Stimulated activated CD4-positive, alpha-beta T cell treated with anti-CD3 and anti-CD28 coated beads, Interleukin-2, amount 100 ng/mL, for 48 hours (primary cell): ENCODE data around the gene THBS4.

Source experiments
- DNase-seq, 2 donors: peaks; one replicate each; pipeline ENCODE4 v3.0.0-alpha.2; 2020

The THBS4 gene

DNA sequence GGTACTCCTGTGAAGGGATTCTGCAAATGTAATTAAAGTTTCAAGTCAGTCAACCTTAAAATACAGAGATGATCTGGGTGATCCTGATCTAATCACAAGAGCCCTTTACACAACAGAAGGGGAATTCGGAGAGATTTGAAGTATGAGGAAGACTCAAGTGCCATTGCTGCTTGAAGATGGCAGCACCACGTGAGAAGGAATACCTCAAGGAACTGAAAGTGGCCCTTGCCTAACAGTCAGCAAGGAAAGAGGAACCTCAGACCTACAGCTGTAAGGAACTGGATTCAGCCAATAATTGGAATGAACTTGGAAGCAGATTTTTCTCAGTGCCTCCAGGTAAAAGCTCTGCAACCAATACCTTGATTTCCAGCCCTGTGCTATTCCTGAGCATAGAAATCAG, 87.4 kb downstream of the THBS4 start:
- DNase-seq, result no peak

DNA sequence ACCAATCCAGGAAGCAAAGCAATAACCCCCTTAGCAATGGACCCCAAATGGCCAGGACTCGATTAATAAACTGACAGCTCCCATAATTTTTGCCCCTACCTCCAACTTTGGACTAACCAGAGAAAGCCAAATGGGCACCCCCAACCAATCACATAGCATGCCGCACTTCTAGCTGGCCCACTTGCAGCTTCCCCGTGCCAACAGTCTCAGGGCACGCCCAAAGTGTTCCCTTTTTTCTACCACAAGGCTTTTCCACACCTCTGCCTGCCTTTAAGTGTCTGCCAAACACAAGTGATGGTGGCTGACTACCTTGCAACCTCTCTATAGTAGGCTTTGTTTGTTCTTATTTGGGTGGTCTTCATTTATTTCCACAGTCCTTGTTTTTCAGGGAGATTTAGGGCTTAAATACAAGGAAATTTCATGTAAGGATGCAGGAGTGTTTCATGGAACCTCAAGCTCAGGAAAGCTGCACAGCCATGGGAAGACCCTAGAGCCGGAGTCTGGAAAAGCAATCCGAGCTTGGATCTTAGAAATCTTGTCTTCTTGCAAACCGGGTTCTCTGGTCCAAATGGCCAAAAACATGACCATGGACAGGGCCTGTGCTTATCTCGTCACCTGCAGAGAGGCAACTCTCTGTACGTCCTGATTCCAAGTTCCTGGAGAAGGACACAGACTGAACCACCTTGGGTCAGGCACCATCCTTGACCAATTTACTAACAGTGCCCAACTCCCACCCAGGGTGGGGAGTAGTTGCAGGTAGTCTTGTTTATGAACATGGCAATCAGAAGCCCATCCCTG, 89.2 kb downstream of the THBS4 start:
- no peak for DNase-seq

DNA sequence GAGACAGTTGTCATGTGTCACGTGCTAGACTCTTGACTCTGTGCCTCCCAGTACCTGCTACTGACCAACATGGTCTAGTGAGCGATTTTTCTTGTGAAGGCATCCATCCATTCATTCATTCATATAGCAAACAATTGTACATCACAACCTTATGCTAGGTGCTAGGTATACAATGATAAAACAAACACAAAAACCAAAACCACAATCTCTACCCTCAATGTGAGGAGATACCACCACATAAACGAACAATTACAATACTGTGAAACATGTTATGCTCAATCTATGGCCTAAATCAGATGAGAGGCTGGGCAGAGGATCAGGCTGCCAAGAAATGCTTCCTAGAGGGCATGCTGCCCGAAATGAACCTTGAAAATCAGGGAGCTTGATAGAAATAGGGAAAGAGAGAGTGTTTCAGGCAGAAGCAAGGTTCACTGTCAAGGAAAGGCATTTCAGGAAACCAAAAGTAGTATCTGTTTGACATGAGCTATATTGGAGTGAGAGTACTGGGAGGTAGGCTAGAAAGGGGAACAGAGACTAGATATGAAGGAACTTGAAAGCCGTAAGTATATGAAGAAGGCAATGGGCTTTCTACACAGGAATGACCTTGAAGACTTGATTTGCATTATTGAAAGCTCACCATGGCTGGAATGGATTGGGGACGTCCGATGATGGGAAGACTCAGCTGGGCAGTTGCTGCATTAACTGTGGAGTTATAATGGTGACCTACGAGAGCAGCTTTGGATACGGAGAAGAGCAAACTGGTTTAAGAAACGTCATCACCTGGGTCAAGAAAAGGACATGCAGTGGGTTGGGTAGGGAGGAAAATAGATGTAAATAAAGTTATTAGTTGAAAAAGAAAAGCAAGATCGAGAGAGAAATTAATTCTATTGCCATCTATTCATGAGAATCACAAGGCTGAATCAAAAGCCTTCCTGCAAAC, 90.1 kb downstream of the THBS4 start:
- peak in 1 of 2 donors; percentile 10 for DNase-seq

DNA sequence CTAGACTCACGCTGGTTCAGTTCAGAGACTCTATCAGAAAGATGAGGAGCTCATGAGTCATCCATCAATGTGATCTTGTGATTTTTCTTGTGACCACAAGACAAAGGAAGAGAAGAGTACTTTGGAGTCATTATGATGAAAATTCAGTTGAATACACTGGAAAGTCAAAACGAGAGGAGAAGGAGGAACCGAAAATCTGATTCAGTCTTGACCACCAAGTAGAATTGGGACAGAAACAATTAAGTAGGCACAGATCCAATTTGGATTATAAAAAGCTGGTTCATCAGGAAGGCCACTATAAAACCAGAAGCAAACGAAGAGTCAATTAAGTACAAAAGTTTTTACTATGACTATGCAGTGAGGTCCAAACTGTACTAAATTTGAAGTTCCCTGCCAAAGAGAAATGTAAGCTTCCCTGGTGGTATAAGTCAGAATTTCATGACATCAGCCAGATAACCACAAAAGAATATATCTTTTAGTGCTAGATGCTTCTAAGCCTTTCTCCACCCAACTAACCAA, 90.9 kb downstream of the THBS4 start:
- no peak for DNase-seq

DNA sequence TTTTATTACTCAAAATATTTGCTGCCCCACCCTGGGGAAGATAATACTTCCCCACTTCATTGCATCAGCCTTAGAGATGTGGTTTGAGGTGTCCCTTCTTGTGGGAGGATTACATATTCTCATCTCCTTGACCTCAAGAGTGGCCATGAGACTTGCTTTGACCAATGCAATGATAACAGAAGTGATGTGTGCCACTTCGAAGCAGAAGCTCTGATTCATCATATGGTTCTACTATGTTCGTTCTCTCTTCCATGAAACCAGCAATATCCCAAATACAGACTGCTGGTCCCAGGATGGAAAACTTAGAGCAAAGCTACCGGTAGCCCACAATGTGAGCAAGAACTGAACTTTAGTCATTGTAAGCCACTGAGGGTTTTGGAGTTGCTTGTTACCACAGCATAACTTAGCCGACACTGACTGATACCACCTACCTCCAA, 92.0 kb downstream of the THBS4 start:
- no peak for DNase-seq

DNA sequence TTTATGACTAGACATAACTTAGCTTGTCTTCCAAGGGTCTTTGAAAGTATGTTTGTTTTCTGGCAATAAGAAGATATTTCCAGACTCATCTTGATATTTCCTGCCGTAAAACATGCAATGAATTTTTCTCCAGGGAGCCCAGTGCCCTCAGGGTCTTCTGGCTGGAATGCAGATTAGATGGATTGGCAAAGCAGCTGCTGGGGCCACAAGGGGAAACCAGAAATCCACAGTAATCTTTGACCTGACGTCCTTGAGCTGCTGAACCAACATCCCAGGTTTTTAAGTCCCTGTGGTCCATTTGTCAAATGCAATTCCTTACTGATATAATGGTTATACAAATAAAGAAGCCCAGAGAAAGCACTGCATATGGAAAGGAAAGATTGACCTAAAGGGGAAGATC, 93.0 kb downstream of the THBS4 start:
- DNase-seq, result no peak

DNA sequence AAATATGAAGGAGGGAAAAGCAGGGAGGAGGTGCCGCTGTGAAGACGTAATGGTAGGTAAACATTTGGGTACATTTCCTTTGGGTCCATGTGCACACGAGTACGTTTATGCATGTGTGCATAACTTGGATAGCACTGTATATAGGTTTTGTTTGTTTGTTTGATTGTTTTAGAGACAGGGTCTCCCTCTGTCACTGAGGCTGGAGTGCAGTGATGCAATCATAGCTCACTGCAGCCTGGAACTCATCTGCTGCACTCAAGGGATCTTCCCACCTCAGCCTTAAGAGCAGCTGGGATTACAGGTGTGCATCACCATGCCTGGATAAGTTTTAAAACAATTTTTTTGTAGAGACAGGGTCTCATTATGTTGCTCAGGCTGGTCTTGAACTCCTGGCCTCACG, 94.0 kb downstream of the THBS4 start:
- no peak for DNase-seq
